Stimulated activated CD8-positive, alpha-beta memory T cell treated with anti-CD3 and anti-CD28 coated beads, Interleukin-4, amount 100 ng/mL, for 1 hour (primary cell): ENCODE results near the gene MED7.
"Not testable (repeated sequence)": the region's sequence is repeated elsewhere in the genome, so short reads cannot be mapped to it uniquely, and the experiment has no call there.

Experiments used
- DNase-seq, 2 donors: peaks; one replicate each; pipeline ENCODE4 v3.0.0-alpha.2; 2020; ENCODE audit warnings: low read depth in 2 of 2, low spot score in 1 of 2

Gene MED7, protein sequence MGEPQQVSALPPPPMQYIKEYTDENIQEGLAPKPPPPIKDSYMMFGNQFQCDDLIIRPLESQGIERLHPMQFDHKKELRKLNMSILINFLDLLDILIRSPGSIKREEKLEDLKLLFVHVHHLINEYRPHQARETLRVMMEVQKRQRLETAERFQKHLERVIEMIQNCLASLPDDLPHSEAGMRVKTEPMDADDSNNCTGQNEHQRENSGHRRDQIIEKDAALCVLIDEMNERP

DNA sequence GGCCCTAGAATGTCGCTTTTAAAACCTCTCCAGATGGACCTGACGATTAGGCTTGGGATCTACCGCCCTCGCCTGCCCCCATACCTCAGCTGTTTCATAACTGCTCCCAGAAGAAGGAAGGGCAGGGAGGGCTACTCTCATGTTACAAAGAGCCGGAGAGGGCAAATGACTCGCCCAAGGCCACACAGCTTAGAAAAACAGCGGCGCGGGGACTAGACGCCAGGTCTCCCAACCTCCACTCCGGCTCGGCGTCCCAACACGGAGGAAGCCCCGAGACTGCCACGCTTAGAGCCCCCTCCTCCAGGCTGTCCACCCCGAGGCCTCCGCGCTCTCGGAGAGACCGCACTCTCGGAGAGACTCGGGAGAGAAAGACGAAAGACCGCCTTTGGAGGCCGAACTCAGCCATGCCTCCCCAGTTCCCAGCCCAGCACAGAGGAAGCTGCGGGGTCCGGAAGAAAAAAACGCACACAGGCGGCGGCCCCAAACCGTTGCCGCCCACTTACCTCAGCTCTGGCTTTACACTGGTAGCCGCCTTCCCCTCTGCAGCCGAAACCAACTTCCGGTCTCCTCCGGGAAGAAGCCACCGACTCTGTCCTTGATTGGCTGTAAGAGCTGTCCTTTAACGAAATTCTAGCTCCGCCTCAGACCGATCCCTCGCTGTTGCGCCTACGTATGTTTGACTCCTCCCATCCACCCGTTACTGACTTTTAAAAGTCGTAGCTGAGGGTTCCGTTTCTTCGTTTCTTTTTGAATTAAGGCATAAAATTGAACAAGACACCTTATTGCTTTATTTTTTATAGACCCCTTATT lies at the start of gene MED7:
MED7 (minus strand) TSS at position 549 of the 810 bp plus-strand sequence. CDS start 3,434 bp downstream, outside the sequence.
- peak; percentile 65 to 83 for DNase-seq

- no peak for DNase-seq
Observed at GRCh38 chr5:157189223-157189622, 46.6 kb upstream of the MED7 start.

DNA sequence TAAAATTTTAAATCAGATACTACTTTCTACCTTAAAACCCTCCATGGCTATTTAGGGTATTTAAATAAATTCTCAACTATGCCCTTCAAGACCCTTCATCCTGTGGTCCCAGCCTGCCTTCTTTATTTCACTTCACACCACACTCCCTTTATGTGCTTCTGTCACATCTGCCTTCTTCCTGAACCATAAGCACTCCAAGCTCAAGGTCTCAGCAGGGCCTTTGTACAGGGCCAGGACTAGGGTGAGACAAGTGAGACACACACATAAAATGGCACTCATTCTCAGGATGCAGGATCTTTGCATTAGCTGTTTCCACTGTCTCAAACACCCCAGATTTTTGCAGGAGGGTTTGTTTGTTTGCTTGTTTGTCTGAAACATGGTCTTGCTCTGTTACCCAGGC lies 45.6 kb upstream of the MED7 start:
- DNase-seq: no peak

- DNase-seq: no peak
Observed at GRCh38 chr5:157187046-157187754, 44.5 kb upstream of the MED7 start.

- DNase-seq: no peak
Observed at GRCh38 chr5:157186309-157187045, 43.8 kb upstream of the MED7 start.

GRCh38 chr5:157185122-157185521 lies 42.5 kb upstream of the MED7 start:
- DNase-seq: not testable (repeated sequence)

GRCh38 chr5:157184117-157184670 lies 41.5 kb upstream of the MED7 start:
- DNase-seq: no peak

DNA sequence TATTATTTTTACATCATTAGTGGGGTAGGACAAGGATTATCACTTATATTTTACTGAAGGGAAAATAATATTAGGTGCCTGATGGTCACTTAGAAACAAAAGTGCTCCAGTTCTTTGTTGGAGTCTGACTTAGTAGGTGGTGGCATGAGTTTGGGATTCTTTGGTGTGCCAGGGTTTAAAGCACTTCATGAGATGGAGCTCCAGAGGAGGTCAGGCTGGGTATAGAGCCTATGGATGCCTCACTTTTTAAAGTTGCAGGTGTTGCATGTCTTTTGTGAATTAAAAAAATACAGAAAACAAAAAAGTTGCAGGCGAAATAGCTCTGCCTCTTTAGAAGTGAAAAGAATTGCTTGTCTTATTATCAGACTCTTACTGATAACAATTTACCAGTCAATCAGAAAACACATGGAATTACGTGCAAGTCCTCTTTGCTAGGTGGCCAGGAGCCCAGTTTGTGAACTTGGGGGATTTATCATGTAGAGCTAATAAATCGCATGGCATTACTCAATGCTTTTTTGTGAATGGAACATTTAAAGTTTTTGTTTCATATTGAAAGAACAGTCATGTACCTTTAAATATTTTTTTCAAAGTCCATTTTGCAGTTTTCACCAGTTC lies 39.6 kb upstream of the MED7 start:
- DNase-seq: no peak

GRCh38 chr5:157180374-157181264 lies 38.0 kb upstream of the MED7 start, which contains the start of gene ITK:
Gene ITK (plus strand): TSS chr5:157180840. CDS start chr5:157180978, 138 bp downstream.
- DNase-seq: no peak

DNA sequence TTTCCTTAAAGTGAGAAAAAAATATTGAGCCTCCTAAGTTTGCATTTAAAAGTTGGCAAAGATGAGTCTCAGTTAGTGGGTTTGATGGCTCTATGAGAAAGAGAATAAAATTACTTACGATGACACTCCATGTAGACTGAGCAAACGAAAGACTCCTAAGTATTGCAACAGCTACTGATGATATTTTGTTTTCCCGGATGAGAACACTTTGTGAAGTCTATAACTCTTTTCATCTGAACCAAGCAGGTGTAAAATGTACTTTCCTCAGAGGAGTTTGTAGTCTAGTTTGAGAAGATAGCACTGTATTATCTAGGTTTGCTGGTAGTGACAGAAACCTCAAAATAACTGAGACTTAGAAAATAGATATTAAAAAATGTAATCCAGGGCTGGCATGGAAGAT lies 36.3 kb upstream of the MED7 start:
- no peak for DNase-seq

DNA sequence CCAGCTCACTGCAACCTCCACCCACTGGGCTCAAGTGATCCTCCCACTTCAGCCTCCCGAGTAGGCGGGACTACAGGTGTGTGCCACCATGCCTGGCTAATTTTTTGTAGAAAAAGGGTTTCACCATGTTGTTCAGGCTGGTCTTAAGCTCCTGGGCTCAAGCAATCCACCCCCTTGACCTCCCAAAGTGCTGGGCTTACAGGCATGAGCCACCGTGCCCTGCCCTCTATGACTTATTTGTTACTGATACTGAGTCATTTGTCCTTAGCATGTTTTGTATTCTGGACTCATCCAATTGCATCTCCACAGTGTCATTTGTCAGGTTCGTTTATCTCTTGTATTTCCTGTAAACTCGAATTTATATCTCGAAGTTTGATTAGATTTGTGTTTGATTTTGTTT lies 35.3 kb upstream of the MED7 start:
- no peak for DNase-seq

DNA sequence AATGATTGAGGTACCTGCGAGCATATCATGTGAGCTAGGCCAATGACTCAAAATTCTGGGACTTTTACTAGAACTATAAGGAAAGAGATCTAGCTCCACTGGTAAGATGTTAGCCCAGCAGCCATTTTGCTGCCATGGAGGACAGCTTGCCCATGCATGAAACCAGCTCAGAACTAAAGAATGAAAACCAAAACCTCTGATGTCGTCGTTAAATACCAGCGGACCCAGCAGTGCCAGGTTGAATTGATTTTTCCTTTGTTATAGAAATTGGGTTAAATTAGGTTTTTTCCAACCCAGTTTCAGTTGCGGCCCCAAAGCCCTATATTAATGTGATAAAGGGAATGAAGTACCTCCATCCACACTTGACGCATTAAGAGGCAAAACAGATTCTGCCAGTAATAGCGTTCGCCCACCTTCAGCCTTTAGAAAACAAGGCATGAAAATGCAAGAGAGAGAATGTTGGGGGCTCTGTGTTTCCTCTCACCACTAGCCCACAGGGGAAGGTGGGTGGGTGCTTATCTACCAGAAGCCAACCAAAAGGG lies 32.5 kb upstream of the MED7 start:
- DNase-seq: no peak

- peak; percentile 32 to 58 for DNase-seq
Observed at GRCh38 chr5:157172403-157172802, 29.7 kb upstream of the MED7 start.

- DNase-seq: no peak
Observed at GRCh38 chr5:157168286-157168685, 25.6 kb upstream of the MED7 start.

GRCh38 chr5:157167214-157167621 lies 24.6 kb upstream of the MED7 start:
- no peak for DNase-seq

DNA sequence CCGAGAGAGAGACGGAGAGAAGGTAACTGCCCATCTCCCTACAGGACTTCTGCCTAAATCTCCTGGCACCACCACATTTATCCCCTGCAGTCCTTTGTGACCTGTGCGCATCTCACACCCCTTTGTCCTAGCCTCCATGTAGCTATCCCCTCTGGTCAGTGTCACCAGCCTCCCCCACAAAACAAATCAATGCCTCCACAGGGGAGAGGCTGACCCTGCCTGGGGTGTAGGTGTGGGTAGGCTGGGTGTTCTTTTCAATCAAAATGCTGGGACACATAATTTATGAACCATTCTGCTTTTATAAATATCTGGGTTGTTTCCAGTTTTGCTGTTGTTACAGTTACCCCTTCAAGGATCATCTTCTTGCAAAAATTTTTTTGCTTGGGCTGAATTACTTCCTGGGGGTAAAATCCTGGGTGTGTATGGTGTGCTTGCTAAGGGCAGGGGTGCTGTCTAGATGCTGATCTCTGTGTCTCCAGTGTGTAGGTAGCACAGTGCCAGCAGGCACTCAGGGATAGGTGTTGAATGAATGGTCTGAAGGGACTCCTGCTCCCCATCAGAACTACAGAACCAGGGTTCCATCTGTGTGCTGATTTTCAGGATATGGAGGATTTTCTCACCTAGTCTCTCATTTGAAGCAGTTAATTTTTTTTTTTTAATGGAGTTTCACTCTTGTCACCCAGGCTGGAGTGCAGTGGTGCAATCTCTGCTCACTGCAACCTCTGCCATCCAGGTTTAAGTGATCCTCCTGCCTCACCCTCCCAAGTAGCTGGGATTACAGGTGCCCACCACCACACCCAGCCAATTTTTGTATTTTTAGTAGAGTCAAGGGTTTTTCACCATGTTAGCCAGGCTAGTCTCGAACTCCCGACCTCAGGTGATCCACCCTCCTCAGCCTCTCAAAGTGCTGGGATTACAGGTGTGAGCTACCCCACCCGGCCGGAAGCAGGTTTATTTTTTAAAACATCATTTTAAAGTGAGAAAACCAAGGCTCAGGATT lies 23.8 kb upstream of the MED7 start, which contains the start of gene GARIN3:
GARIN3 (minus strand) TSS at position 51 of the 1,000 bp plus-strand sequence. CDS start 96 bp downstream, outside the sequence.
- DNase-seq: no peak

DNA sequence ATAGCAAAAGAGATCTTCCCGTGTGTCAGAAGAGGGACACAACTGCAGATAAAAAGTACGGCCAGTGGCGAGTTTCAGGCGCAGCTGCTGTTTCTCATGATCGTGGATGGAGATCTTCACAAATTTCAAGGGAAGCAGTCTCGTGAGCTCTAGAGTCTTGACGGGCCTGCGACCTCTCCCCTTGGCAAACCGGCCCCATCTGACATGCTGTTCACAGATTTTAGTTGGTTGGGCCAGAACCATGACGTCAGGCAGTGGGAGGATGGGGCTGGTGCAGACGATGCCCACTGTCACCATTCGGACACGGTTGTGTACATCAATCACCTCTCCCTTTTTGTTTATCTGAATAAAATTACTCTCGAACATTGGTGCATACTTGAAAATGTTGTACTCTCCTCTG lies 23.0 kb upstream of the MED7 start:
- no peak for DNase-seq

DNA sequence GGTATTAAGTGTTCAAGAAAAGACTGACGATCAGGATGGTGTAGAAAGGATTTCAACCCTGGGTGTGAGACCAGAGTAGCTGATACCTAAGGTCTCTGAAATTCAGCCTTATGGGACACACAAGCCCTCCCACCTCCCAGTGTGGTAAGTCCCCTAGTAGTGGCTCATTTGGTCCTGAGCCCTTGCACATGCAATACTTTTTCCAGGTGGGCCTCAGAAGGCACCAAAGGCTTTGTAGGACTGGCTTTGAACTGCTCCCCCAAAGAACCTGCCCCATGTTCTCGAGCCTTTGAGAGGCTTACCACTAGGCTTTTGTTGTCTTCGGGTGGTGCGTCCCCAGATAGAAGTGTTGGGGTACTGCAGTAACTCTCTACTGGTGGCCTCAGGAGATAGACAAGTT lies 22.6 kb upstream of the MED7 start:
- no peak for DNase-seq
